Adrenal gland (tissue), 12 donors: ENCODE results near the gene PITX3. TPM values are rescaled to one million over a fixed set of nuclear protein-coding genes. Genes with fewer than 3 reads are reported as not detected.

ENCODE experiments used
- DNase-seq, 7 donors: peaks; one replicate each; pipeline ENCODE4 v3.0.0-alpha.2; 2019 to 2020
- H3K27ac ChIP-seq, 5 donors: fragments of 200-600 bp; sonication (generic) in 4 of 5; 1 replicate in 3 of 5; 2 replicates in 2 of 5; pipeline versions ENCODE4 v1.5.1 to v1.8.0; 2016 to 2020; ENCODE audit warnings: mild to moderate bottlenecking in 1 of 5
- H3K27me3 ChIP-seq: fragments of 200-600 bp; 2 replicates; pipeline ENCODE4 v1.8.0; 2021
- H3K36me3 ChIP-seq, 2 donors: fragments of 200-600 bp; replicated peaks in 1 of 2; 1 replicate in 1 of 2; 2 replicates in 1 of 2; pipeline versions ENCODE4 v1.5.1 to v1.8.0; 2018 to 2022
- H3K4me1 ChIP-seq, 2 donors: fragments of 200-600 bp; replicated peaks in 1 of 2; 1 replicate in 1 of 2; 2 replicates in 1 of 2; pipeline versions ENCODE4 v1.5.1 to v1.8.0; 2018 to 2021
- H3K4me3 ChIP-seq, 4 donors: fragments of 200-600 bp; sonication (generic) in 3 of 4; one replicate each; pipeline ENCODE4 v1.5.1; 2016 to 2018
- H3K9me3 ChIP-seq, 3 donors: fragments of 200-600 bp; sonication (generic) in 1 of 3; replicated peaks in 1 of 3; 1 replicate in 2 of 3; 2 replicates in 1 of 3; pipeline versions ENCODE4 v1.5.1 to v1.8.0; 2016 to 2021
- POLR2A ChIP-seq, 2 donors: fragments of 450-650 bp; IDR thresholded peaks; one replicate each; pipeline ENCODE4 v1.6.1; 2017; ENCODE audit warnings: antibody characterized with exemption in 2 of 2, mild to moderate bottlenecking in 2 of 2, moderate library complexity in 1 of 2
- WGBS, 4 donors: extraction: QIAGEN DNeasy Blood & Tissue Kit in 2 of 4; methylation state at CpG; one replicate each; pipeline versions ENCODE4 v1.1.5 to v1.1.7; 2013 to 2017; 5-methylcytosine and 5-hydroxymethylcytosine counted together
- intact Hi-C, 2 donors: fragments of 100-400 bp; cut with DNase I; formaldehyde crosslinking; loops; one replicate each; pipeline versions ENCODE4 v1.14.1 to v1.15.0; 2022 to 2023
- polyA plus RNA-seq, 3 donors: library from polyadenylated mRNA; stranded (reverse); fragments of 200-250 nt in 2 of 3; fragments of 350-450 nt in 1 of 3; fragmentation: Illumina TruSeq in 1 of 3; extraction: RNeasy Lipid Tissue Mini Kit (QIAGEN cat#74804) in 1 of 3; gene quantifications; one replicate each; pipeline ENCODE4 v1.2.3, GENCODE V29; 2013 to 2014
- total RNA-seq, 9 donors: library from RNA; depleted of rRNA in 4 of 9; stranded (reverse); fragments of >200 nt in 4 of 9; fragments of 120-200 nt in 1 of 9; fragmentation: NEBNext Ultra II Directional in 1 of 9; extraction: Animal tissue kit (Norgen Biotek cat#: 25700) in 1 of 9; gene quantifications; one replicate each; pipeline versions ENCODE4 v1.1.0 to v1.2.4, GENCODE V29; 2013 to 2023
- TF ChIP-seq, protein P1 (sequence below), 6 experiments: fragments of 450-650 bp in 4 of 6; fragments of 200-600 bp in 2 of 6; sonication (generic) in 1 of 6; IDR thresholded peaks; 1 replicate in 5 of 6; 2 replicates in 1 of 6; pipeline versions ENCODE4 v1.5.1 to v1.8.0; 2016 to 2021; ENCODE audit warnings: antibody characterized with exemption in 6 of 6, mild to moderate bottlenecking in 2 of 6, moderate library complexity in 1 of 6
- donor health status: healthy with polysubstance abuse.
- donor health status: Bipolar disorder and iron deficiency.
- donor health status: DM: yes; HTN: yes; CAD: no.
- donor health status: DM: no; HTN: no; CAD: no.
- donor health status: DM: no; HTN: no; CAD: no.
- donor health status: DM: yes; HTN: yes; CAD: no.

Gene PITX3
- total and polyA plus RNA-seq, 12 donors = 0.69 to 5.2 TPM; not detected in 10

DNA sequence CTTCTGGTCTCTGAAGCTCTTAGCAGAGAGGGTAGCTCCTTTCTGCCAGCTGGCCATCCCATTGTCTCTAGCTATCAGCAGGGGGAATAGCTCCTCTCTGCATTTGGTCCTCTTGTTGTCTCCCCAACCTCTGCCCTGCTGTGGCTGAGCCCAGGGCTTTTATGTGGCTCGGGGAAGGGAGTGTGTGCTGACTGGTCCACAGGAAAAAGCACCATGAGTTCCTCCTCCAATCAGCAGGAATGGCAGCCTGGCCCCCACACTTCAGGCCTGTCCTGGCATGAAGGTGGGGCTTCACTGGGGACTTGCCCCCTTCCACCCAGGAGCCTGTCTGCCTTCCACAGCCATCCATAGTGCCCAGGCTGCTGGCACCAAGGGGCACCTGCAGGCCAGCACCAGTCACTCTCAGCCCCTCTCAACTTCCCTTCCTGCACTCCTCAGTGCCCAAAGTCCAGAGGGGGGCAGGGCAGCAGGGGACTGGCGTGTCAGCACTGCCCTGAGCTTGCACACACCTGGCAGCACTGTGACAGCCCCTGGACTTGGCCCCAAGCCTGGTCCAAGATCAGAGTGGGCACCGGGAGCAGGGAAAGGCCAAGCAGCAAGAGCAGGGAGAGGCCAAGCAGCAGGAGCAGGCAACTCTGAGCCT lies 52.9 kb downstream of the PITX3 start:
- Histone ChIP-seq H3K27me3 (no peaks in the 10 kb centered on the region), H3K4me3 (no peak overlapping the region), H3K9me3 (no peaks in the 10 kb centered on the region), H3K27ac (no peak overlapping the region), H3K36me3 (no peaks in the 10 kb centered on the region), H3K4me1 (no peaks in the 10 kb centered on the region)
- intact Hi-C loops = no loop called here
- 65 to 93% (median 72%) methylated on average over 2 to 3 of the region's 3 CpGs for WGBS, 4 donors
- TF ChIP-seq, protein P1, sequence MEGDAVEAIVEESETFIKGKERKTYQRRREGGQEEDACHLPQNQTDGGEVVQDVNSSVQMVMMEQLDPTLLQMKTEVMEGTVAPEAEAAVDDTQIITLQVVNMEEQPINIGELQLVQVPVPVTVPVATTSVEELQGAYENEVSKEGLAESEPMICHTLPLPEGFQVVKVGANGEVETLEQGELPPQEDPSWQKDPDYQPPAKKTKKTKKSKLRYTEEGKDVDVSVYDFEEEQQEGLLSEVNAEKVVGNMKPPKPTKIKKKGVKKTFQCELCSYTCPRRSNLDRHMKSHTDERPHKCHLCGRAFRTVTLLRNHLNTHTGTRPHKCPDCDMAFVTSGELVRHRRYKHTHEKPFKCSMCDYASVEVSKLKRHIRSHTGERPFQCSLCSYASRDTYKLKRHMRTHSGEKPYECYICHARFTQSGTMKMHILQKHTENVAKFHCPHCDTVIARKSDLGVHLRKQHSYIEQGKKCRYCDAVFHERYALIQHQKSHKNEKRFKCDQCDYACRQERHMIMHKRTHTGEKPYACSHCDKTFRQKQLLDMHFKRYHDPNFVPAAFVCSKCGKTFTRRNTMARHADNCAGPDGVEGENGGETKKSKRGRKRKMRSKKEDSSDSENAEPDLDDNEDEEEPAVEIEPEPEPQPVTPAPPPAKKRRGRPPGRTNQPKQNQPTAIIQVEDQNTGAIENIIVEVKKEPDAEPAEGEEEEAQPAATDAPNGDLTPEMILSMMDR (IDR thresholded peaks at IDR 0.05) = no peak
- TF ChIP-seq POLR2A (IDR thresholded peaks at IDR 0.05) = no peak
- DNase-seq = no peak

DNA sequence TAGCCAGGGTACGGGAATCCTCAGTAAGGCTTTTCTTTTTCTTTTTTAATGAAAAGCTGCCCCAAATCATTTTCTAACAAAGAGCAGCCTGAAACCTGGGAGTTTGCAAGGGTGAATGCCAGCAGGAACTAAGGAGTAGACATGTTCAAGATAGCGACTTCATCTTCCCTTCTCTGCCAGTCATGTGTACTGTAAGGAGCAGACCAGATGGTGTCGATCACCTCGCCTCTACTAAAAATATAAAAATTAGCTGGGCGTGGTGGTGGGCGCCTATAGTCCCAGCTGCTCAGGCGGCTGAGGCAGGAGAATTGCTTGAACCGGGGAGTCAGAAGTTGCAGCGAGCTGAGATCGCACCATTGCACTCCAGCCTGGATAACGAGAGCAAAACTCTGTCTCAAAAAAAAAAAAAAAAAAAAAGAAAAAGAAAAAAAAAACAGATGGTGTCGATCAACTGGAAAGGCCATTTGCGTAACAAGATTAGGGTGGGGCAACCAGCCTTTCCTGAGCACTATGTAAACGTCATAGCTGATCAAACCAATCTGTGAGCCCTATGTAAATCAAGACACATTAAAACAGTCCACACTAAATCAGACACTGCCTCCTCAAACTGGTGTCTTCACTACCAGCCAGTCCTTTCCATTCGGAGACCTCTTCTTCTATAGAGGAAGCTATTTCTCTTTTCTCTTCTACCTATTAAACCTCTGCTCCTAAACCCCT lies 55.3 kb downstream of the PITX3 start:
- no peaks in the 10 kb centered on the region for H3K27me3 ChIP-seq
- no peaks in the 10 kb centered on the region for H3K4me1 ChIP-seq
- no peak for DNase-seq
- WGBS, 4 donors = 80 to 86% (median 83%) methylated on average over 15 of the region's 15 CpGs
- H3K9me3 ChIP-seq = no peaks in the 10 kb centered on the region
- no peak overlapping the region for H3K27ac ChIP-seq
- TF ChIP-seq, protein P1 (IDR thresholded peaks at IDR 0.05) = no peak
- no peak for TF ChIP-seq POLR2A (IDR thresholded peaks at IDR 0.05)
- no peaks in the 10 kb centered on the region for H3K36me3 ChIP-seq
- H3K4me3 ChIP-seq = no peak overlapping the region
- intact Hi-C loops = no loop called here

DNA sequence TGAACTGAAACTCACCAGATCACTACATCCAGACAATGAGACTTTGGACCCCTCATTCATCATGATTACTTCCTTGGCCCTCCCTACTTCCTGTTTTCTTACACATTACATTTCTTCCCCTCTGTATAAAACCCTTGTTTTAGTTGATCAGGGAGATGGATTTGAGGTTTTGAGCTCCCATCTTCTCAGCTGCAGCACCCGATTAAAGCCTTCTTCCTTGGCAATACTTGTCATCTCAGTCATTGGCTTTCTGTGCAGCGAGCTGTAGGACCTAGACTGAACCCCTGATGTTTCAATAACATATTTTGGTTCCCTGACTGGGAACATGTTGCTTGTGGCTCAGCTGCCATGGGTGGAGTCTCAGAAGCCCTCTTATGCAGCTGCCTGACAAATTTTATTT lies 56.0 kb downstream of the PITX3 start:
- intact Hi-C loops = no loop called here
- Histone ChIP-seq H3K4me3 (no peak overlapping the region), H3K27ac (no peak overlapping the region), H3K4me1 (no peaks in the 10 kb centered on the region), H3K27me3 (no peaks in the 10 kb centered on the region), H3K9me3 (no peaks in the 10 kb centered on the region), H3K36me3 (no peaks in the 10 kb centered on the region)
- DNase-seq = no peak
- TF ChIP-seq, protein P1 (IDR thresholded peaks at IDR 0.05) = no peak
- TF ChIP-seq POLR2A (IDR thresholded peaks at IDR 0.05) = no peak
- 67 to 81% (median 68%) methylated on average over 2 of the region's 2 CpGs for WGBS, 4 donors

DNA sequence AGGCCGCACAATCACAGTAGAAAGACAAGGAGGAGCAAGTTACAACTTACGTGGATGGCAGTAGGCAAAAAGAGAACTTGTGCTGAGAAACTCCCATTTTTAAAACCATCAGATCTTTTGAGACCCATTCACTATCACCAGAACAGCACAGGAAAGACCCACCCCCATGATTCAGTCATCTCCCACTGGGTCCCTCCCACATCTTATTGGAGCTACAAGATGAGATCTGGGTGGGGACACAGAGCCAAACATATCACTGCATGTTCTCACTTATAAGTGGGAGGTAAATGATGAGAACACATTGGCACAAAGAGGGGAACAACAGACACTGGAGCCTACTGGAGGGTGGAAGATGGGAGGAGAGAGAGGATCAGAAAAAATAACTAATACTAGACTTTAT lies 56.7 kb downstream of the PITX3 start:
- no peak overlapping the region for H3K27ac ChIP-seq
- intact Hi-C loops = no loop called here
- no peak for DNase-seq

More for the DNA sequence above, 56.7 kb downstream of the PITX3 start:
- Histone ChIP-seq H3K4me1 (no peaks in the 10 kb centered on the region), H3K9me3 (no peaks in the 10 kb centered on the region), H3K4me3 (no peak overlapping the region), H3K27me3 (no peaks in the 10 kb centered on the region), H3K36me3 (no peaks in the 10 kb centered on the region)
- WGBS, 4 donors = 75 to 88% (median 80%) methylated on average over 2 of the region's 2 CpGs
- no peak for TF ChIP-seq POLR2A (IDR thresholded peaks at IDR 0.05)
- TF ChIP-seq, protein P1 (IDR thresholded peaks at IDR 0.05) = no peak

Other genes with a start within 250 kb of the PITX3 start
- gene ARMH3, start 185.3 kb downstream of the PITX3 start, total RNA-seq = 10 to 100 TPM; 12.6 to 29.7 (median 18.2) TPM
- 10 to 100 TPM; 13.9 to 23.1 (median 16.7) TPM for gene ARMH3, start 185.3 kb downstream of the PITX3 start, polyA plus RNA-seq
- 10 to 100 TPM; 17.2 to 46.0 (median 25.1) TPM for gene HPS6, start 176.2 kb downstream of the PITX3 start, total RNA-seq
- 10 to 100 TPM in 1 of 3 donors, 1 to 10 TPM in 2; 4.5 to 13.0 (median 9.5) TPM for gene HPS6, start 176.2 kb downstream of the PITX3 start, polyA plus RNA-seq
- gene LDB1, start 121.1 kb downstream of the PITX3 start, total RNA-seq = 10 to 100 TPM; 24.1 to 68.0 (median 52.8) TPM
- gene LDB1, start 121.1 kb downstream of the PITX3 start, polyA plus RNA-seq = 10 to 100 TPM; 24.7 to 76.9 (median 24.8) TPM
- gene PPRC1, start 108.5 kb downstream of the PITX3 start, total RNA-seq = 10 to 100 TPM; 11.1 to 39.9 (median 19.0) TPM
- gene PPRC1, start 108.5 kb downstream of the PITX3 start, polyA plus RNA-seq = 10 to 100 TPM; 24.7 to 35.8 (median 35.2) TPM
- 10 to 100 TPM; 26.2 to 59.4 (median 33.3) TPM for gene NOLC1, start 89.1 kb downstream of the PITX3 start, total RNA-seq
- gene NOLC1, start 89.1 kb downstream of the PITX3 start, polyA plus RNA-seq = 100 to 1,000 TPM in 1 of 3 donors, 10 to 100 TPM in 2; 18.6 to 111 (median 21.6) TPM
- gene ELOVL3, start 15.2 kb downstream of the PITX3 start, total RNA-seq = 10 to 100 TPM in 1 of 9 donors, 1 to 10 TPM in 2, under 1 TPM in 5, not detected in 1; 0.35 to 26.3 (median 0.72) TPM
- 1 to 10 TPM in 2 of 3 donors, not detected in 1; 1.1 to 2.4 TPM for gene ELOVL3, start 15.2 kb downstream of the PITX3 start, polyA plus RNA-seq
- 10 to 100 TPM; 28.4 to 46.1 (median 40.7) TPM for gene GBF1, start 4.0 kb upstream of the PITX3 start, total RNA-seq
- 10 to 100 TPM; 16.4 to 35.1 (median 20.6) TPM for gene GBF1, start 4.0 kb upstream of the PITX3 start, polyA plus RNA-seq
- gene NFKB2, start 154.2 kb upstream of the PITX3 start, total RNA-seq = 10 to 100 TPM; 14.3 to 73.2 (median 27.4) TPM
- 10 to 100 TPM; 17.3 to 92.6 (median 85.8) TPM for gene NFKB2, start 154.2 kb upstream of the PITX3 start, polyA plus RNA-seq
- 10 to 100 TPM in 2 of 9 donors, 1 to 10 TPM in 5, under 1 TPM in 1, not detected in 1; 0.54 to 17.1 (median 7.7) TPM for gene PSD, start 177.3 kb upstream of the PITX3 start, total RNA-seq
- 10 to 100 TPM in 2 of 3 donors, 1 to 10 TPM in 1; 3.4 to 43.7 (median 10.4) TPM for gene PSD, start 177.3 kb upstream of the PITX3 start, polyA plus RNA-seq
- 10 to 100 TPM; 21.6 to 61.9 (median 32.3) TPM for gene FBXL15, start 179.3 kb upstream of the PITX3 start, total RNA-seq
- 10 to 100 TPM in 2 of 3 donors, 1 to 10 TPM in 1; 2.1 to 26.1 (median 25.5) TPM for gene FBXL15, start 179.3 kb upstream of the PITX3 start, polyA plus RNA-seq
- 100 to 1,000 TPM in 1 of 9 donors, 10 to 100 TPM in 8; 70.2 to 115 (median 85.7) TPM for gene CUEDC2, start 191.1 kb upstream of the PITX3 start, total RNA-seq
- 10 to 100 TPM; 71.4 to 75.3 (median 73.1) TPM for gene CUEDC2, start 191.1 kb upstream of the PITX3 start, polyA plus RNA-seq
- under 1 TPM in 3 of 9 donors, not detected in 6; 0.14 to 0.28 (median 0.18) TPM for gene C10orf95, start 210.0 kb upstream of the PITX3 start, total RNA-seq
- under 1 TPM in 2 of 3 donors, not detected in 1; 0.24 TPM for gene C10orf95, start 210.0 kb upstream of the PITX3 start, polyA plus RNA-seq